HG02870 (cell line): ENCODE measurements around the gene DHPS.
"Not testable (repeated sequence)": the region's sequence is repeated elsewhere in the genome, so short reads cannot be mapped to it uniquely, and the experiment has no call there.

ENCODE experiments used
- ATAC-seq: cut with Tn5 transposase; IDR thresholded peaks from one replicate; pipeline ENCODE4 v1.9.1; 2021; ENCODE audit warnings: mild to moderate bottlenecking, moderate library complexity; ENCODE audit not compliant: unreplicated experiment

DHPS gene

GRCh38 chr19:12705654-12706331, 24.1 kb upstream of the DHPS start:
- ATAC-seq = no peak

GRCh38 chr19:12705169-12705568, 23.5 kb upstream of the DHPS start:
- no peak for ATAC-seq

GRCh38 chr19:12703046-12703445, 21.4 kb upstream of the DHPS start:
- no peak for ATAC-seq

GRCh38 chr19:12701596-12702282, 20.1 kb upstream of the DHPS start:
- ATAC-seq = no peak

- no peak for ATAC-seq
These were observed 16.5 kb upstream of the DHPS start for GRCh38 chr19:12698138-12698537.

- ATAC-seq = not testable (repeated sequence)
These were observed 15.7 kb upstream of the DHPS start for GRCh38 chr19:12697425-12697824.

- ATAC-seq = peak; percentile 80
These were observed 15.0 kb upstream of the DHPS start, which contains the start of gene FBXW9 for GRCh38 chr19:12696366-12697335. FBXW9 (minus strand) TSS chr19:12696631; CDS start chr19:12696581, 50 bp downstream.

- no peak for ATAC-seq
These were observed 14.3 kb upstream of the DHPS start for GRCh38 chr19:12695997-12696365.

- no peak for ATAC-seq
These were observed 13.8 kb upstream of the DHPS start for GRCh38 chr19:12695514-12695913.

GRCh38 chr19:12695096-12695495, 13.4 kb upstream of the DHPS start:
- ATAC-seq = no peak

GRCh38 chr19:12694641-12695040, 13.0 kb upstream of the DHPS start:
- ATAC-seq = no peak

GRCh38 chr19:12692960-12693359, 11.3 kb upstream of the DHPS start:
- no peak for ATAC-seq

GRCh38 chr19:12689581-12690216, 8.0 kb upstream of the DHPS start:
- no peak for ATAC-seq

- ATAC-seq = no peak
These were observed 7.3 kb upstream of the DHPS start for GRCh38 chr19:12689012-12689411.

GRCh38 chr19:12687496-12688196, 6.0 kb upstream of the DHPS start, which contains the start of gene GNG14:
GNG14 (plus strand) TSS chr19:12687998; CDS start chr19:12688049, 51 bp downstream.
- ATAC-seq = no peak

GRCh38 chr19:12685831-12686230, 4.2 kb upstream of the DHPS start:
- ATAC-seq = no peak

GRCh38 chr19:12680034-12680433, 1.6 kb downstream of the DHPS start:
- ATAC-seq = no peak

GRCh38 chr19:12678039-12678438, 3.6 kb downstream of the DHPS start:
- ATAC-seq = not testable (repeated sequence)

- ATAC-seq = no peak
These were observed 4.8 kb downstream of the DHPS start for GRCh38 chr19:12676928-12677327.

- no peak for ATAC-seq
These were observed 5.3 kb downstream of the DHPS start for GRCh38 chr19:12676384-12676792.
